Stromal cell of bone marrow (primary cell): ENCODE data around the gene CBFA2T3.
"Not testable (repeated sequence)": the region's sequence is repeated elsewhere in the genome, so short reads cannot be mapped to it uniquely, and the experiment has no call there.

Experiments used
- DNase-seq: peaks from one replicate; pipeline ENCODE4 v3.0.0-alpha.2; 2012; ENCODE audit warnings: low read depth

The CBFA2T3 gene

GRCh38 chr16:88908307-88908706 lies 68.7 kb downstream of the CBFA2T3 start:
- DNase-seq = no peak

GRCh38 chr16:88907768-88908167 lies 69.2 kb downstream of the CBFA2T3 start:
- DNase-seq = no peak

GRCh38 chr16:88906535-88907105 lies 70.4 kb downstream of the CBFA2T3 start:
- no peak for DNase-seq

GRCh38 chr16:88906020-88906419 lies 71.0 kb downstream of the CBFA2T3 start:
- DNase-seq = no peak

- DNase-seq = no peak
Measured at GRCh38 chr16:88905563-88905962, 71.4 kb downstream of the CBFA2T3 start.

- no peak for DNase-seq
Measured at GRCh38 chr16:88904676-88905365, 72.2 kb downstream of the CBFA2T3 start.

GRCh38 chr16:88903267-88903666 lies 73.7 kb downstream of the CBFA2T3 start:
- DNase-seq = no peak

GRCh38 chr16:88902744-88903143 lies 74.3 kb downstream of the CBFA2T3 start:
- no peak for DNase-seq

GRCh38 chr16:88901718-88902337 lies 75.2 kb downstream of the CBFA2T3 start:
- DNase-seq = no peak

GRCh38 chr16:88900662-88901052 lies 76.3 kb downstream of the CBFA2T3 start:
- no peak for DNase-seq

- no peak for DNase-seq
Measured at GRCh38 chr16:88899901-88900661, 76.9 kb downstream of the CBFA2T3 start.

GRCh38 chr16:88897696-88898425 lies 79.1 kb downstream of the CBFA2T3 start:
- DNase-seq = no peak

- DNase-seq = no peak
Measured at GRCh38 chr16:88896238-88897070, 80.6 kb downstream of the CBFA2T3 start.

- DNase-seq = no peak
Measured at GRCh38 chr16:88895335-88895734, 81.7 kb downstream of the CBFA2T3 start.

GRCh38 chr16:88894681-88895300 lies 82.2 kb downstream of the CBFA2T3 start:
- DNase-seq = no peak

GRCh38 chr16:88894266-88894665 lies 82.7 kb downstream of the CBFA2T3 start:
- DNase-seq = not testable (repeated sequence)

- DNase-seq = no peak
Measured at GRCh38 chr16:88893127-88893968, 83.7 kb downstream of the CBFA2T3 start.

- no peak for DNase-seq
Measured at GRCh38 chr16:88892065-88892464, 84.9 kb downstream of the CBFA2T3 start.

GRCh38 chr16:88891083-88891482 lies 85.9 kb downstream of the CBFA2T3 start:
- DNase-seq = no peak
